Mesenchymal stem cell (in vitro differentiated cells and primary cell): Measurements from ENCODE around the gene BCO1.

Experiments used
- DNase-seq: peaks from one replicate; pipeline ENCODE4 v3.0.0-alpha.2; 2013
- H2AFZ ChIP-seq: one replicate; pipeline ENCODE4 v1.6.1; 2013; ENCODE audit warnings: low read depth, mild to moderate bottlenecking, control low read depth, inconsistent platforms, low read length, moderate library complexity
- H2AK5ac ChIP-seq: 2 replicates; pipeline ENCODE4 v1.6.1; 2013; ENCODE audit warnings: low read length, moderate library complexity, mild to moderate bottlenecking, inconsistent platforms; ENCODE audit not compliant: severe bottlenecking
- H2BK120ac ChIP-seq: one replicate; pipeline ENCODE4 v1.6.1; 2013; ENCODE audit warnings: low read depth, mild to moderate bottlenecking, inconsistent platforms, low read length, moderate library complexity
- H2BK12ac ChIP-seq, 2 experiments: one replicate each; pipeline ENCODE4 v1.6.1; 2013; ENCODE audit warnings: inconsistent platforms in 2 of 2, low read length in 2 of 2, mild to moderate bottlenecking in 2 of 2, moderate library complexity in 2 of 2, control low read depth in 1 of 2
- H2BK15ac ChIP-seq: one replicate; pipeline ENCODE4 v1.6.1; 2013; ENCODE audit warnings: mild to moderate bottlenecking, low read depth, inconsistent platforms; ENCODE audit not compliant: poor library complexity, severe bottlenecking
- H2BK5ac ChIP-seq: 2 replicates; pipeline ENCODE4 v1.6.1; 2013; ENCODE audit warnings: low read depth, mild to moderate bottlenecking, low read length, control low read depth, inconsistent platforms; ENCODE audit not compliant: poor library complexity, severe bottlenecking
- H3K14ac ChIP-seq, 2 experiments: one replicate each; pipeline ENCODE4 v1.6.1; 2013; ENCODE audit warnings: inconsistent platforms in 2 of 2, low read length in 2 of 2, control low read depth in 1 of 2, mild to moderate bottlenecking in 1 of 2, moderate library complexity in 1 of 2
- H3K18ac ChIP-seq, 2 experiments: one replicate each; pipeline ENCODE4 v1.6.1; 2013; ENCODE audit warnings: inconsistent platforms in 2 of 2, low read length in 2 of 2, control low read depth in 1 of 2, low read depth in 1 of 2, mild to moderate bottlenecking in 1 of 2
- H3K23ac ChIP-seq, 2 experiments: one replicate each; pipeline ENCODE4 v1.6.1; 2013; ENCODE audit warnings: inconsistent platforms in 2 of 2, low read length in 2 of 2, mild to moderate bottlenecking in 2 of 2, moderate library complexity in 2 of 2, control low read depth in 1 of 2
- H3K27ac ChIP-seq: 2 replicates; pipeline ENCODE4 v1.5.1; 2013; ENCODE audit warnings: mild to moderate bottlenecking, moderate library complexity, low read length, control low read depth, inconsistent platforms; ENCODE audit not compliant: poor library complexity, severe bottlenecking
- H3K27me3 ChIP-seq, 2 experiments: 2 replicates each; pipeline versions ENCODE4 v1.6.1 to v1.7.0; 2013; ENCODE audit warnings: low read length in 2 of 2, mild to moderate bottlenecking in 2 of 2, moderate library complexity in 2 of 2, control low read depth in 1 of 2, inconsistent platforms in 1 of 2; ENCODE audit not compliant: control insufficient read depth in 1 of 2, insufficient read depth in 1 of 2
- H3K36me3 ChIP-seq, 2 experiments: 2 replicates each; pipeline versions ENCODE4 v1.6.1 to v1.7.0; 2013; ENCODE audit warnings: low read length in 2 of 2, control low read depth in 1 of 2, inconsistent platforms in 1 of 2, low read depth in 1 of 2, mild to moderate bottlenecking in 1 of 2; ENCODE audit not compliant: insufficient read depth in 2 of 2, control insufficient read depth in 1 of 2
- H3K4ac ChIP-seq, 2 experiments: one replicate each; pipeline ENCODE4 v1.6.1; 2013; ENCODE audit warnings: inconsistent platforms in 2 of 2, low read length in 2 of 2, mild to moderate bottlenecking in 2 of 2, moderate library complexity in 2 of 2, control low read depth in 1 of 2, low read depth in 1 of 2
- H3K4me1 ChIP-seq: 2 replicates; pipeline ENCODE4 v1.6.1; 2013; ENCODE audit warnings: low read depth, low read length, control low read depth; ENCODE audit not compliant: control insufficient read depth, insufficient read depth
- H3K4me2 ChIP-seq: 2 replicates; pipeline ENCODE4 v1.6.1; 2013; ENCODE audit warnings: low read length, mild to moderate bottlenecking, inconsistent platforms; ENCODE audit not compliant: poor library complexity, severe bottlenecking
- H3K4me3 ChIP-seq, 2 experiments: 2 replicates each; pipeline versions ENCODE4 v1.5.1 to v1.7.0; 2013; ENCODE audit warnings: low read length in 2 of 2, mild to moderate bottlenecking in 2 of 2, control low read depth in 1 of 2, low read depth in 1 of 2; ENCODE audit not compliant: insufficient read depth in 1 of 2
- H3K79me1 ChIP-seq: replicated peaks from 2 replicates; pipeline ENCODE4 v1.6.1; 2013; ENCODE audit warnings: mild to moderate bottlenecking, control low read depth, low read length, inconsistent platforms; ENCODE audit not compliant: poor library complexity, severe bottlenecking
- H3K9ac ChIP-seq: 2 replicates; pipeline ENCODE4 v1.7.0; 2013; ENCODE audit warnings: mild to moderate bottlenecking, low read length, moderate library complexity
- H3K9me3 ChIP-seq: 2 replicates; pipeline ENCODE4 v1.7.0; 2013; ENCODE audit warnings: mild to moderate bottlenecking, low read length; ENCODE audit not compliant: control insufficient read depth
- H4K8ac ChIP-seq: one replicate; pipeline ENCODE4 v1.6.1; 2013; ENCODE audit warnings: inconsistent platforms, mild to moderate bottlenecking, low read length, moderate library complexity
- H4K91ac ChIP-seq: one replicate; pipeline ENCODE4 v1.6.1; 2013; ENCODE audit warnings: mild to moderate bottlenecking, low read length, inconsistent platforms
- WGBS: methylation state at CpG from one replicate; pipeline ENCODE4 v1.1.7; 2013; ENCODE audit warnings: mixed read lengths; 5-methylcytosine and 5-hydroxymethylcytosine counted together

The BCO1 gene

GRCh38 chr16:81284995-81285600 lies 46.6 kb downstream of the BCO1 start:
- no peak overlapping the region for H3K23ac ChIP-seq
- H3K4me2 ChIP-seq: no peak overlapping the region
- H3K27ac ChIP-seq: no peak overlapping the region
- no peak overlapping the region for H4K8ac ChIP-seq
- no peak overlapping the region for H2BK5ac ChIP-seq
- no peak overlapping the region for H2BK120ac ChIP-seq
- H3K4me1 ChIP-seq: no peaks in the 10 kb centered on the region
- DNase-seq: no peak
- no peak overlapping the region for H4K91ac ChIP-seq
- no peak overlapping the region for H3K18ac ChIP-seq
- H2AFZ ChIP-seq: no peak overlapping the region
- H3K9me3 ChIP-seq: no peaks in the 10 kb centered on the region
- no peak overlapping the region for H2BK12ac ChIP-seq
- H3K4ac ChIP-seq: no peak overlapping the region
- no peaks in the 10 kb centered on the region for H3K79me1 ChIP-seq
- no peak overlapping the region for H2AK5ac ChIP-seq
- 86% methylated on average over 8 of the region's 8 CpGs for WGBS
- no peak overlapping the region for H3K14ac ChIP-seq
- H3K9ac ChIP-seq: no peak overlapping the region
- peaks cover 0 to 6% of the 10 kb centered on the region in 2 experiments for H3K27me3 ChIP-seq
- no peak overlapping the region for H3K4me3 ChIP-seq
- H2BK15ac ChIP-seq: no peak overlapping the region
- no peaks in the 10 kb centered on the region for H3K36me3 ChIP-seq

GRCh38 chr16:81286190-81286589 lies 47.7 kb downstream of the BCO1 start:
- 100% methylated on average over 1 of the region's 1 CpG for WGBS

GRCh38 chr16:81291117-81291516 lies 52.6 kb downstream of the BCO1 start:
- H2AK5ac ChIP-seq: no peak overlapping the region
- no peak overlapping the region for H4K8ac ChIP-seq
- H3K18ac ChIP-seq: no peak overlapping the region
- H2BK12ac ChIP-seq: no peak overlapping the region
- 90% methylated on average over 9 of the region's 9 CpGs for WGBS
- no peak overlapping the region for H3K23ac ChIP-seq
- no peaks in the 10 kb centered on the region for H3K4me1 ChIP-seq
- DNase-seq: no peak
- no peak overlapping the region for H2BK120ac ChIP-seq
- no peak overlapping the region for H3K9ac ChIP-seq
- H3K14ac ChIP-seq: no peak overlapping the region
- H3K9me3 ChIP-seq: no peaks in the 10 kb centered on the region
- H2BK15ac ChIP-seq: no peak overlapping the region
- no peak overlapping the region for H3K4me3 ChIP-seq
- H3K27ac ChIP-seq: no peak overlapping the region
- H3K36me3 ChIP-seq: no peaks in the 10 kb centered on the region
- H2AFZ ChIP-seq: no peak overlapping the region
- H3K79me1 ChIP-seq: no peaks in the 10 kb centered on the region
- H3K4me2 ChIP-seq: no peak overlapping the region
- H4K91ac ChIP-seq: no peak overlapping the region
- peak overlapping the region in 1 of 2 experiments; percentile 12 for H3K4ac ChIP-seq
- H2BK5ac ChIP-seq: no peak overlapping the region
- H3K27me3 ChIP-seq: peaks cover 3 to 6% of the 10 kb centered on the region in 2 experiments

More at GRCh38 chr16:81286190-81286589, 47.7 kb downstream of the BCO1 start:
- Histone ChIP-seq H4K91ac (no peak overlapping the region), H2BK12ac (no peak overlapping the region), H3K4ac (no peak overlapping the region), H3K27me3 (peaks cover under 1 to 6% of the 10 kb centered on the region in 2 experiments), H3K4me3 (no peak overlapping the region), H3K23ac (no peak overlapping the region), H4K8ac (no peak overlapping the region), H3K9me3 (no peaks in the 10 kb centered on the region), H2AFZ (no peak overlapping the region), H2AK5ac (no peak overlapping the region), H2BK5ac (no peak overlapping the region), H2BK120ac (no peak overlapping the region), H3K4me2 (no peak overlapping the region), H3K27ac (no peak overlapping the region), H3K9ac (no peak overlapping the region), H3K4me1 (no peaks in the 10 kb centered on the region), H3K79me1 (no peaks in the 10 kb centered on the region), H3K18ac (no peak overlapping the region), H3K36me3 (no peaks in the 10 kb centered on the region), H2BK15ac (no peak overlapping the region), H3K14ac (no peak overlapping the region)
- no peak for DNase-seq

- no peak overlapping the region for H2BK12ac ChIP-seq
- no peak overlapping the region for H3K4me3 ChIP-seq
- H2BK15ac ChIP-seq: no peak overlapping the region
- no peak overlapping the region for H2AK5ac ChIP-seq
- H3K4me1 ChIP-seq: no peaks in the 10 kb centered on the region
- no peak overlapping the region for H2AFZ ChIP-seq
- no peak overlapping the region for H2BK5ac ChIP-seq
- H3K14ac ChIP-seq: no peak overlapping the region
- no peak overlapping the region for H3K4ac ChIP-seq
- no peak overlapping the region for H4K91ac ChIP-seq
- DNase-seq: no peak
- no peak overlapping the region for H3K4me2 ChIP-seq
- no peak overlapping the region for H2BK120ac ChIP-seq
- no peaks in the 10 kb centered on the region for H3K36me3 ChIP-seq
- no peak overlapping the region for H3K18ac ChIP-seq
- no peaks in the 10 kb centered on the region for H3K79me1 ChIP-seq
- H4K8ac ChIP-seq: no peak overlapping the region
- H3K23ac ChIP-seq: no peak overlapping the region
- H3K9ac ChIP-seq: no peak overlapping the region
- 87% methylated on average over 4 of the region's 5 CpGs for WGBS
- peaks cover under 1 to 3% of the 10 kb centered on the region in 2 experiments for H3K27me3 ChIP-seq
- no peaks in the 10 kb centered on the region for H3K9me3 ChIP-seq
- no peak overlapping the region for H3K27ac ChIP-seq
These were observed 54.4 kb downstream of the BCO1 start for GRCh38 chr16:81292936-81293335.
